GDM1 (cell line): ENCODE measurements around the gene SLC6A18.
"Not testable (repeated sequence)": the region's sequence is repeated elsewhere in the genome, so short reads cannot be mapped to it uniquely, and the experiment has no call there.

Experiments used
- DNase-seq: peaks from one replicate; lab custom pipeline; 2025; lab: John Stamatoyannopoulos, UW

Gene SLC6A18

DNA sequence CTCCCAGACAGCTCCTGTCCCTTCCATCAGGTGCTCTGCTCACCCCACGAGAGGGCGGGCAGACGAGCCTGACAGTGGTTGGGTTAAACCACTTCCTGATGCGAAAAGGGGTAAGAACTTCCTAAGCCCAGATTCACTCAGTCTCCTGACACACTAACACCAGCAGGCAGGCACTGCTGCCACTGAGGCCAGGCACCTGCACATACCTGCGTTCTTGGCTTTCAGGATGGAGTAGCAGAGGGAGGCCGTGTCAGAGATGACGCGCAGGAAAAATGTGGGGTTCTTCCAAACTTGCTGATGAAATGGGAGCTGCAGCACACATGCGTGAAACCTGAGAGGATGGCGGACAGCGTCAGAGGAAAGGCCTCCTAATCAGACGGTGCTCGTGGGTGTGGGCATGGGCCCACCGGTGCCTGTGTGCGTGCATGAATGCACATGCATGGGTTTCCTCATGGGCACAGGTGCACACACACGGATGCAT, 29.9 kb downstream of the SLC6A18 start:
- no peak for DNase-seq

DNA sequence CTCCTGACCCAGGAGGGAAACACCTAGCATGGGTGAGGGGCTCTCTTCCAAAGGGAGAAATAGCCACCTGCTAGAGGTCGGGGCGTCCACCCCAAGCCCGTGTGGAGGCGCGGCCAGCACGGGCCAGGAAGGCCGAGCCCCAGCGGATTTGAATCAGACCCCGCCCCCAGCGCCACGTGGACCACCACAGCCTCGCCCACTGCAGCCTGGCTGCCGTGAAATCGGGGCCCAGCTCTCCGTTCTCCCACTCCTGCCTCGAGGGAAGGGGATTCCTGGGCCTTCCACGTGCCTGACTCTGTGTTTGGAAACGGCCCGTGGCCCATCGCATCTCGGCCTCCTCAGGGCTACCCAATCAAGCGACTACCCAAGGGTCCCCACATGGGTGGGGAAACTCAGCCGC, 31.6 kb downstream of the SLC6A18 start:
- no peak for DNase-seq

DNA sequence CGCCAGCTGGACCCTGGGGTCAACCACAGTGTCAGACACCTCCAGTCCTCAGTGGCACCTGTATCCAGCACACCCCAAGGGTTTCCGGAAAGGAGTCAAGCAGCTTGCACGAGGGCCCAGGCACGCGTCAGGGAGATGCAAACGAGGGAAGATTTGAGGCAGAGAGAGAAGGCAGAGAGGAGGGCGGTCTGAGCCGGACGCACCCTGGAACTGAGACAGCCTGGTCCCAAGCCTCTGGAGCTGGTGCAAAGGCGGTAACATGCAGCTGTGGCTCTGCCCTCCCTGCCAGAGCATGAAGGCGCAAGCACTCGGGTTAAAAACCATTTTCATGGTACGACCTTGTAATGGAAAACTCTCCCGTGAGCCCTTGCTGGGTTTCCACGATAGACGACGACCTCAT, 32.2 kb downstream of the SLC6A18 start:
- no peak for DNase-seq

DNA sequence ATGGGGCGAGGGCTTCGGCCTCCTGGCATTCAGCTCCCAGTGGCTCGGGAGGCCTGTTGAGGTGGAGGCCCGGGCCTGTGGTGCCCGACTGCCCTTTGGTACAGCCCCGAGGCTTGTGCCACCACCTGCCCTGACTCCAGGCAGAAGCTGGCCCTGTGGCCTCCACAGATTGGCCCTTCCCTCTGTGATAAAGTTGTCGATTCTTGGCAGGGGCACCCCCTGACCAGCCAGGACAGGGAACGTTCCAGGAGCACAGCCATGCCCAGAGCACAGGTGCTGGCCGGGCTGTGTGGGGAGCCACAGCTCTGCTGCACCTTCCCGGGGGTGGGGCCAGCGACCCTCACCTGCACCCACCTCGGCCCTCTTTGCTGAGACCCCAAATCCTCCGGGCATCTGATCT, 32.7 kb downstream of the SLC6A18 start:
- no peak for DNase-seq

DNA sequence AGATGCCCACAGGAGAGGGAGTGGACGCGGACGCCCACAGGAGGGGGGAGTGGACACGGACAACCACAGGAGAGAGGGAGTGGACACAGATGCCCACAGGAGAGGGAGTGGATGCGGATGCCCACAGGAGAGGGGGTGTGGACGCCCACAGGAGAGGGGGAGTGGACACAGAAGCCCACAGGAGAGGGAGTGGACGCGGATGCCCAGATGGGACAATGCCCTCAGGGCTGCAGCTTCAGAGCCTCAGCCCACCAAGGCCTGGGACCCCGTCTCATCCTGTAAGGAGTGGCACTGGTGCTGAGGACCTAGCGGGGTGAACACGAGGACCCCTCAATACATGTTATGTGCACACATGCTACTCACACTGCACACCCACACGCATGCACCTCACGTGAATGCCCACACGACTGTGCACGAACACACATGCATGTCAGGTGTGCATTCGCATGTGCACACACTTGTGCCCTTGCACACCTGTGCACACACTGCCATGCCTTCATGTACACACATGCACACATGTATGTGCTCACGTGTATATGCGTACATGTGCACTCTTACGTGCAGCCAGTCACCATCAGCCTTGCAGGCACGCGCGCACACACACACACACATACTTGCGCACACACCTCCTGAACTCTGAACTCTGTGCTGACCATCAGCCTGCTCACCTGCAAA, 34.8 kb downstream of the SLC6A18 start:
- DNase-seq = no peak

DNA sequence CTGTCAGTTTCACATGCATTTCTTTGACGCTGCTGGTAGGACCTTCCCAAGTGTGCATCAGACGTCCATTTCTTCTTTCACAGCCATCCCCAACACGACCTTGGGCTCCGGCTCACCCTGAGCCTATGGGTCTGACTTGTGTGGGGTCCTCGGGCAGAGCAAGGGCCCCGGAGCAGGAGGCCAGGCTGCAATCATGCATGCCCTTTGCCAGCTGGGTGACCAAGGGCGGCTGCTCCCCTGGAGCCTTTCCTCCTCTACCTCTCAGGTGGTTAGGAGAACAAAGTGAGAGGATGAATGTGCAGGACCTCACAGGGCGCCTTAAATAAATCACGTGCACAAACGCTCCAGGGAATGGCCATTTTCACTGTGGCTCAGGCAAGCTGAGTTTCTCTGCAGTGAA, 36.5 kb downstream of the SLC6A18 start:
- no peak for DNase-seq

DNA sequence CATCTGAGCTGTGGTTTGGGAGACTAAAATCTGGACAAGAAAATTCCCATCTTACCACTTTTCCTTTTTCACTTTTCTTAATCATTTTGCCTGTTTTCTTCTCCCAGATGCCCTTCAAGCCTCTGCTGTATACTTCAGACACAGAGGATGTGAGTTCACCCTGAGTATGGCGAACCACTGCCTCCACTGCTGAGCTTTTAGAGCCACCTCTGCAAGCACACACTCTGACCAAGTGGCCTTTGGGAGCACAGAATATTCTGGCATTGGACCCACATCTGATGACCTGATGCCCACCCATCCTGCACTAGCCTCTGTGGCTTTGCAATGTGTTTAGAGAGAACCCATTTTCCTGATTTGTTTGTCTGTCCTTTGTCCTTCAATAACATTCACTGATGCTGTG, 37.2 kb downstream of the SLC6A18 start:
- no peak for DNase-seq

DNA sequence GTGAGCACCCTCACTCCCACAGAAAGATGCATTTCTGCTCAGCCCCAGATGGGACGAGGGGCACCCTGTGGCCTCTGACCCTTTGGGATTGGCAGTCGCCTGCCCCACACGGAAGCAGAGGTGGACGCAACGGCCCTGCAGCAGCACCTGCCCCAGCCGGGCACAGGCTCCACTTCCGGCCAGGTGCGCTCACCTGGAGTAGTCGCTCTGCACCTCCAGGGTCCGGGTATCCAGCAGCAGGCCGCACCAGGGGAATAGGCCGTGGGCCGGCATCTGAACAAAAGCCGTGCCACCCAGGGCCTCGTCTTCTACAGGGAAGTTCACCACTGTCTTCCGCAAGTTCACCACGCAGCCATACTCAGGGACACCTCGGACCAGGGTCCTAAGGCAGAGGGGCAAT, 39.0 kb downstream of the SLC6A18 start:
- no peak for DNase-seq

DNA sequence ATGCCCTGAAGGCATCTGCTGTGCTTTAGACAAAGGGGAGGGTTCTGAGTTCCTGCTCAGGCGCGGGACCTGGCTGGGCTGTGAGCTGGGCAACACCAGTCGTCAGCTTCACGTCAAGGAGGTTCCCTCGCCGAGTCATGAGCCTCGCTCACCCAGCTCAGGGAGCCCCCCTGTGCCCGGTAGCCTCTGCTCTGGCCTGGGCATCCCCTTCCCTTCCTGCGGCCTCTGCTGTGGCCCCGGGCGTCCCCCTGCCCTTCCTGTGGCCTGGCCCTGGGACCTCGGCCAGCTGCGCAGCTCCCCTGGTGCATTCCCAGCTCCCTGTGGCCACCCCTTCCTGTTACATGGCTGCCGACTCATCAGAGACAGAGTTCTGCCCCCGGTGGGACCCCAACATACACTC, 39.8 kb downstream of the SLC6A18 start:
- DNase-seq = no peak

DNA sequence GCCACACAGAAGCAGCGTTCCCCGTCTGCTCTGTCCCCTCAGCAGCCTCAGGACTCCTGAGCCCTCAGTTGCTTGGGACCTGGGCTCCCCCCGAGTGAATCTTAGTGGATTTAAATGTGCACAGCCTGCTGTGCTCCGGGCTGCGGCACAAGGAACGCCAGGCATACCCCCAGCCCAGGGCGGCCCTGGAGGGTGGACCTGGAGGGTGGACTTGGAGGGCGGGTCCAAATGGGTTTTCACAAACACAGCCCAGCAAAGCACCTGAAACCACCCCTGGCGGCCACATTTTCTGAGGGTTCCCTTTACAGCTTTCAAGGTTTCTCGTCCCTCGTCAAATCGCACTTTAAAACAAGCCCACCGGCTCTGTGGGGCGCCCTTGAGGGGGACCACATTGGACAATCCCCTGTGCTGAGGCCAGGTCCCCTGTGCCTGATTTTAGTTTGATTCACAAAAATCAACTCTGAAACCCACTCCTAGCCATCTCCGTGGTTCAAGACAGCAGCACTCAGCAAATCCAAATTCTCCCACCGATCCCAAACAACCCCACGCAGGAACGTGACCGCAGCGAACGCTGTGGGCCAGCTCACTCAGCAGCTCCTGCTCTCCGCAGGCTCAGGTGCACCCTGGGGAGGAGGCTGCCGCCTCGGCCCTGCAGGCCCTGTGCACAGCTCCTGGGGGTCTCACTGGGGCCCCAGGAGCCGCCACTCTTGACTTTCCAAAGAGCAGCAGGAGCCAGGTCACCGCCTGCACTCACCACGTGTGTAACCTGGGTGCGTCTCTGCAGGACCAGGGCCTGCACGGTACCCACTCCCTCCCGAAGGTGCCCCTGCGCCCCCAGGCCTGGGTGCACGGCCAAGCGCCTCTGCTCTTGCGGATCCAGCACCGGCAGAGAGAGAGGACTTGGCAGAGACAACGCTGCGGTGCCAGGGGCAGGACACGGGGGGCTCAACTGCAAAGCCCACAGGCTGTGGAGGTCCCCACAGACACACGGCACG, 40.6 kb downstream of the SLC6A18 start:
- DNase-seq = no peak

DNA sequence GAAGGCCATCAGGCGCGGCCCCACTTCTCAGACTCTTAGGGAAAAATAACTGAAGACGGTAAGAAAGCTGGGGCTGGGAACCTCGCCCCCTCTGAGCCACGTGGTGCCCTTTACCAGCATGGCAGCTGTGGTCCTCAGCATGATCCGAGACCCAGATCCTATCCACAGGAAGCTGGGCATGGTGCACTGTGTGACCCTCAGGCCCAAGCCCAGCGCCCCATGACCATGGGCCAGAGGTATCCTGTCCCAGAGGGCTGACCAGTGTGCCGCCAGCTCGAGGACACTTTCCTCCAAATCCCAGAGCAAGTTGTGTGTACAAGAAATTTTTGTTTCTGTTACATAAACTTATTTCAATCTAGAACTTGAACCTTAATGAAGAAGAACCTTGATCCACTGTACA, 41.6 kb downstream of the SLC6A18 start:
- no peak for DNase-seq

DNA sequence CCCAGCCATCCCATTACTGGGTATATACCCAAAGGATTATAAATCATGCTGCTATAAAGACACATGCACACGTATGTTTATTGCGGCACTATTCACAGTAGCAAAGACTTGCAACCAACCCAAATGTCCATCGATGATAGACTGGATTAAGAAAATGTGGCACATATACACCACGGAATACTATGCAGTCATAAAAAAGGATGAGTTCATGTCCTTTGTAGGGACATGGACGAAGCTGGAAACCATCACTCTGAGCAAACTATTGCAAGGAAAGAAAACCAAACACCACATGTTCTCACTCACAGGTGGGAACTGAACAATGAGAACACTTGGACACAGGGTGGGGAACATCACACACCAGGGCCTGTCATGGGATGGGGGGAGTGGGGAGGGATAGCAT, 42.3 kb downstream of the SLC6A18 start:
- DNase-seq = not testable (repeated sequence)

DNA sequence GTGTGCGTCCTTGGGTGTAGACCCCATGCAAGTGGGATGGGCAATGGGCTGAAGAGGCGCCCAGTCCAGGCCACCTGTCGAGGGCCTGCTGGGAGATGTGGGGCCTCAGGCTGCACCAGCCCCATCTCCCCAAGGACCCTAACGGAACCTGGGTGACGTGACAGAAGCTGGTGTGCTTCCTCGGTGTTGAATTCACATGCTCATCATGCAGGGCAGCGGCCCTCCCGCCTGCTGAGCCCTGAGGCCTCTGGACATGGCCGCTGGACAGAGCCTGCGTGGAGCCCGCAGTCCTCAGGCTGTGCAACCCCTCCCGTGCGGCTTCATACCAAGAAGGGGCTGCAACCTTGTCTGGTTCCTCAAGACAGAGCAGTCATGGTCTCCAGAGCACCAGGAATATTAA, 42.9 kb downstream of the SLC6A18 start:
- no peak for DNase-seq

DNA sequence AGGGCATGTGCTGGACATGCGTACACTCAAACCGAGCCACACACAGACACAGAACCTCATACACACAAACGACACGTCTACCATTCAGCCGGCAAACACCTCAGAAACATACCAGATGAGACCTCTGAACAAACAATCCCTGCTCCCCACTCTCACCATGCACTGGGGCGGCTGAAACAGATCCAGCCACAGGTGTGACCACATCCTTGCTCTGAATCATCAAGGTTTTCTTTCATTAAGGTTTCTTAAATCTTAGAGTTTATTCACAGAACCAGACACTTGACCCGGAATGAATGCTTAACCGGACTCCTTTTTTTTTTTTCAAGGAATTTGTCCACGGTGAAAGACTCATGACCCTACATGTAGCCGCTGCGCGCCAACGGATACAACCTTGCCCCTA, 43.5 kb downstream of the SLC6A18 start:
- DNase-seq = no peak

DNA sequence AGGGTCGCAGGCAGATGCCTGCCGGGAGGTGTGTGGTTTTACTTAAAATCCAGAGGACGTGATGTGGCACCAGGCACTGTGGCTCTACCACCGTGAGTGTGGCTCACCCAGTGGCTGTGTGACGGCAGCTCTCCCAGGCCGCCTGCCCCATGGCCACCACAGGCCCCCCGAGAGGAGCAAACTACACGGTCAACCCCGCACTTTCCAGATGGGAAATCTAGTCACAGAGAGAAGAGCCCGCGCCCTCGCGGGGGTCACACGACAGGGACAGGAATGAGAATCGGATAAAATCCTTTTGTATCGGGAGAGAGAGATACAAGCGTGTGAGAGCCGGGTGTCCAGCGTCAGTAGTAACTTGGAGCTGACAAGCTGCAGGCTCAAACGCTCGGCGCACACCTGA, 45.2 kb downstream of the SLC6A18 start:
- no peak for DNase-seq

DNA sequence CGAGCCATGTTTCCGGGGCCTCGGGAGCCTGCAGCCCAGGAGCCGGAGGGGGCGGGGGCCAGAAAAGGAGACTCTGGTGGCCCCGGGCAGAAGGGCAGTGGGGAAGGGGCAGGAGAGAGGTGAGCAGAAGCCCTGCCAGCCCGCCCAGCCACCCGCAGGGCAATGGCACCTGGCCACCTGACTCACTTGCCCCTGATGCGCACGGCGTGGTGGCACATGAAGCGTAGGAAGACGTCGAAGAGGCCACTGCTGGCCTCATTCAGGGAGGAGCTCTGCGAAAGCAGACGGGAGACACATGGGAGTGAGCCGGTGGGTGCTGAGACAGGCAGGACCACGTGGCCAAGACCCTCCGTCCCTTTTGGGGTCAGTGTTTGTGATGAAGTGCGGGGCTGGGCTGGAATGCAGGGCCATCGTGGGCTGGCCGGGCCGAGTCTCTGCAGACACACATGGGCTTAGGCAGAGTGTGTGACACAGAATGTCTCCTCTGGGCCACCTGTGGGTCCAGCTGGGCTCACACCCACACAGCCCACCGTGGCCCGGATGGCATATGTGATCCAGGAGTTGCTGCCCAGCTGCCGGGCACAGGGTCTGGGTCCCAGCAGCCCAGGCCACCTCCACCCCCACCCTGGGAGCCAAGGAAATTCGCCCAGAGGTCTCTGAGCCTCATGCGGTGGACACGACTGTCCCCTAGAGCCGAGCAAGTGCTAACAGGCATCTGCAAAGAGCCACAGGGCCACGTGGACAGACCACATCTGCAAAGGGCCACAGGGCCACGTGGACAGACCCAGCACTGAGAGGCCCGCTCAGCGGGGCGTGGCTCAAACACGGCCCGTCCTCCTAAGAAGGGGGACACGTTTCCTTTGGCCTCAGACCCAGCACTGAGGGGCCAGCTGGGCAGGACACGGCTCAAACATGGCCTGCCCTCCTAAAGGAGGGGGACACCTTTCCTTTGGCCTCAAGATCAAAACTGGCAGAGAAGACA, 46.0 kb downstream of the SLC6A18 start:
- DNase-seq = no peak

DNA sequence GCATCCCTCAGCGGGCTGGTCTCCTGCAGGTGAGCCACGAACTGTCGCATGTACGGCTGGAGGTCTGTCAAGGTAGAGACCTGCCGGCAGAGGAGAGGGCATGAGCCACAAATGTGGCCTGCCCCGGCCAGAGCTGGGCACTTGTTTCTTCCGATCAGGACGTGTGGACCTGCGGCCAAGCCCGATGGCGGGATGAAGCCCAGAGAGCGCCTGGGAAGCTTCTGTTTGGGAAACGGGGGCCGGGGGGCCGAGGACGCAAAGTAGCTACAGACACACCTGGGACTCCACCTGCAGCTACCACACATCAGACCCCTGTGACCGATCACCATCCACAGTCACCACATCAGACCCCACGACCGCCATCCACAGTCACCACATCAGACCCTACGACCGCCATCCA, 47.0 kb downstream of the SLC6A18 start:
- no peak for DNase-seq

DNA sequence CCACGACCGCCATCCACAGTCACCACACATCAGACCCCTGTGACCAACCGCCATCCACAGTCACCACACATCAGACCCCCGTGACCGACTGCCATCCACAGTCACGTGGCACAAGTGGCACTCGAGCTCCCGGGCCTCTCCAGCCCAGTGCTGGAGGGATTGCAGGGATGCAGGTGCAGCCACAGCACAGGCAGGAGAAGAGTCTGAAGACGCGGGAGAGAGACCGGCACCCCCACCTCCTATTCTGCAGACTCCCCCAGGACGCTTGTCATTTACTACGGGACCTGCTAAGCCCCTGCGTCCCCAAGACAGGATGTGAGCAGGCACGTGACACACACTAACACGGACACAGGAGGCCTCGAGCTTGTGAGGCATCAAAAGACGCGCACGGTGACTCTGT, 48.6 kb downstream of the SLC6A18 start:
- no peak for DNase-seq

DNA sequence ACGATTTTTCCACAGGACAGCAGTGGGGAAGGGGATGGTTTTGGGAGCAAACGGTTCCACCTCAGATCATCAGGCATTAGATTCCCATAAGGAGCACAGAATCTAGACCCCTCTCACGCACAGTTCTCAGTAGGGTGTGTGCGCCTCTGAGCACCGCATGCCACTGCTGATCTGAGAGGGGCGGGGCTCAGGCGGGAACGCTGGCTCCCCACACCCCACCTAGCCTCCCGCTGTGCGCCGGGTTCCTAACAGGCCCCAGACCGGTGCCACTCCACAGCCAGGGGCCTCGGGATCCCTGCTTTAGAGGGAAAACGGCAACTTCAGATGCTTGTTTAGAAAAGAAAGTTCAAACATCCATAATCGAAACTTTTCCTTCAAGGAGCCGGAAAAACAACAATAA, 49.3 kb downstream of the SLC6A18 start:
- DNase-seq = no peak

DNA sequence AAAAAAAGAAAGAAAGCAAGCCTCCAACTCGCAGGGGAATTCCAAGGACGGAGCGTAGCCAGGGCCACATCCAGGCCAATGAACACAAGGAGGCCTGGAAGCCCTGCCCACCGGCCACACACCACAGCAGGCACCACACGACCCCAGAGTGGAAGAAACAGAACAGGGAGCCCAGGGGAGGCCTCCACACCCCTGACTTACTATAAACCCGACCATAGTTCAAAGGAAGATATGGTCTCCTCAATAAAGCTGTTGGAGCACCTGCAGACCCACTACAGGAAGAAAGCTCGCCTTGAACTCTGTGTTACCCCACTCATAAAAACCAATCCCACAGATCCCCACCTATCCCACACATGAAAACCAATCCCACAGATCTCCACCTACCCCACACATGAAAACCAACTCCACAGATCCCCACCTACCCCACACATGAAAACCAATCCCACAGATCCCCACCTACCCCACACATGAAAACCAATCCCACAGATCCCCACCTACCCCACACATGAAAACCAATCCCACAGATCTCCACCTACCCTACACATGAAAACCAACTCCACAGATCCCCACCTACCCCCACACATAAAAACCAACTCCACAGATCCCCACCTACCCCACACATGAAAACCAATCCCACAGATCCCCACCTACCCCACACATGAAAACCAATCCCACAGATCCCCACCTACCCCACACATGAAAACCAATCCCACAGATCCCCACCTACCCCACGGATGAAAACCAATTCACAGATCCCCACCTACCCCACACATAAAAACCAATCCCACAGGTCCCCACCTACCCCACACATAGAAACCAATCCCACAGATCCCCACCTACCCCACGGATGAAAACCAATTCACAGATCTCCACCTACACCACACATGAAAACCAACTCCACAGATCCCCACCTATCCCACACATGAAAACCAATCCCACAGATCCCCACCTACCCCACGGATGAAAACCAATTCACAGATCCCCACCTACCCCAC, 50.5 kb downstream of the SLC6A18 start:
- not testable (repeated sequence) for DNase-seq

DNA sequence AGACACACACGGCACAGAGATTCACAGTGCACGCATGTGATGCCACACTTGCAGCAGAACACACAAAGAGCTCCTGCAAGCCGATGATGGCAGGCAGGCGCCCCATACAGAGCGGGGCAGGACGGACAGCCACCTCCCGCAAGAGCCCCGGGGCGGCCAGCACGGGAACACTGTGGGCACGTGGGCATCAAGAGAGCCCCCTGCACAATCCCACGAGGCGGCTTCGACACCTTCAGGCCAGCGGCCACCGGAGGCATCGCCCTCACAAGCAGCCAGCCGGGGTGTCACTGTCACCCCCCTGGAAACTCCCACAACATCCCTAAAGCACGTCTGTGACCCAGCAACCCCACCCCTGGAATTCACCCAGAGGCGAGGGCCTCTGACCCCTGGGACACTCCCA, 51.7 kb downstream of the SLC6A18 start:
- DNase-seq = no peak
